Activated naive CD4-positive, alpha-beta T cell treated with anti-CD3 and anti-CD28 coated beads, Interleukin-2, amount 50 U/mL, for 24 hours (primary cell): ENCODE data around the gene DCUN1D2.

Source experiments
- H3K27ac Mint-ChIP-seq: one replicate; pipeline ENCODE4 v1.8.0; 2021; ENCODE audit warnings: mild to moderate bottlenecking, mixed read lengths
- H3K27me3 Mint-ChIP-seq: one replicate; pipeline ENCODE4 v1.8.0; 2021; ENCODE audit warnings: mixed read lengths
- H3K36me3 Mint-ChIP-seq: one replicate; pipeline ENCODE4 v1.8.0; 2021; ENCODE audit warnings: mixed read lengths
- H3K4me1 Mint-ChIP-seq: one replicate; pipeline ENCODE4 v1.8.0; 2021; ENCODE audit warnings: mixed read lengths
- H3K4me3 Mint-ChIP-seq: one replicate; pipeline ENCODE4 v1.8.0; 2021; ENCODE audit warnings: mild to moderate bottlenecking, mixed read lengths
- H3K9me3 Mint-ChIP-seq: one replicate; pipeline ENCODE4 v1.8.0; 2021; ENCODE audit warnings: mixed read lengths

The DCUN1D2 gene

GRCh38 chr13:113421673-113422270 is 68.7 kb downstream of the DCUN1D2 start:
- no peak overlapping the region for H3K27ac Mint-ChIP-seq
- no peaks in the 10 kb centered on the region for H3K36me3 Mint-ChIP-seq
- H3K4me1 Mint-ChIP-seq, result no peaks in the 10 kb centered on the region
- H3K9me3 Mint-ChIP-seq, result no peaks in the 10 kb centered on the region
- no peak overlapping the region for H3K4me3 Mint-ChIP-seq
- H3K27me3 Mint-ChIP-seq, result peaks cover 3% of the 10 kb centered on the region

DNA sequence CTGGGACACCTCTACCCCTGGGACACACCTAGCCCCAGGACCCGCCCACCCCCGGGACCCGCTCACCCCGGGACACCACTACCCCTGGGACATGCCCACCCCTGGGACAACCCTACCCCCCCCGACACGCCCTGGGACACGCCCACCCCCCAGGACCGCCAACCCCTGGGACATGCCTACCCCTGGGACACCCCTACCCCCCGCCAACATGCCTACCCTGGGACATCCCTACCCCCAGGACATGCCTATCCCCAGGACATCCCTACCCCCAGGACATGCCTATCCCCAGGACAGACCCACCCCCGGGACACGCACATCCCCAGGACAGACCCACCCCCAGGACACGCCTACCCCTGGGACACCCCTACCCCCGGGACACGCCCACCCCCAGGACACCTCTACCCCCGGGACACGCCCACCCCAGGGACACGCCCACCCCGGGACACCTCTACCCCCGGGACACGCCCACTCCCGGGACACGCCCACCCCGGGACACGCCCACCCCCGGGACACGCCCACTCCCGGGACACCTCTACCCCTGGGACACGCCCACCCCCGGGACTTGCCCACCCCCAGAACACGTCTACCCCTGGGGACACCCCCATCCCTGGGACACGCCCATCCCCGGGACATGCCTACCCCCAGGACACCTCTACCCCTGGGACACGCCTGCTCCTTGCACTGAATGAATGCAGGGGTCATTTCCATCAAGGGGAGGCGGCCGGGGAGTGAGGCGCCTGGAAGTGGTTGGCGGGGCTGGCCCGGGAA is 69.5 kb downstream of the DCUN1D2 start:
- H3K27ac Mint-ChIP-seq, result no peak overlapping the region
- no peaks in the 10 kb centered on the region for H3K36me3 Mint-ChIP-seq
- H3K4me3 Mint-ChIP-seq, result no peak overlapping the region

DNA sequence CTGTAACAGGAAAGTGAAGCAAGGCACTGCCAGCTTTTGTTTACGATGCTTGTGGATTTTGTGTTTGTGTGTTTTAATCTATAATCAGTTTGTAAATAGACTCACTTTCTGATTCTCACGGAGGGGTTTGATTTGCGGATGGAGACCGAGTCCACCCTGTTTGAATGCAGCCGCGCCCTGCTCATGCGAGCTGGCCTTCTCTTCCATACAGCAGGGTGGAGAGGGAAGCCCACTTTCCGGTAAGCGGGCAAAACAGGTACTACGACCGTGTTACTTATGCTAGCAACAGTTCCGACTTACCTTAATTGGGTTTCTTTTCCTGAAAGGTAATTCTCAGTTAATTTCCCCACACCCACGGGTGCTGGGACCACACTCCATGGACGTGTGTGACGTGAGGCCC is 70.3 kb downstream of the DCUN1D2 start:
- H3K27me3 Mint-ChIP-seq, result peaks cover 5% of the 10 kb centered on the region
- H3K36me3 Mint-ChIP-seq, result no peaks in the 10 kb centered on the region
- no peaks in the 10 kb centered on the region for H3K4me1 Mint-ChIP-seq
- no peaks in the 10 kb centered on the region for H3K9me3 Mint-ChIP-seq
- no peak overlapping the region for H3K27ac Mint-ChIP-seq
- no peak overlapping the region for H3K4me3 Mint-ChIP-seq

More for the DNA sequence above, 69.5 kb downstream of the DCUN1D2 start:
- Mint-ChIP-seq H3K27me3 (peaks cover 5% of the 10 kb centered on the region), H3K9me3 (no peaks in the 10 kb centered on the region), H3K4me1 (no peaks in the 10 kb centered on the region)

DNA sequence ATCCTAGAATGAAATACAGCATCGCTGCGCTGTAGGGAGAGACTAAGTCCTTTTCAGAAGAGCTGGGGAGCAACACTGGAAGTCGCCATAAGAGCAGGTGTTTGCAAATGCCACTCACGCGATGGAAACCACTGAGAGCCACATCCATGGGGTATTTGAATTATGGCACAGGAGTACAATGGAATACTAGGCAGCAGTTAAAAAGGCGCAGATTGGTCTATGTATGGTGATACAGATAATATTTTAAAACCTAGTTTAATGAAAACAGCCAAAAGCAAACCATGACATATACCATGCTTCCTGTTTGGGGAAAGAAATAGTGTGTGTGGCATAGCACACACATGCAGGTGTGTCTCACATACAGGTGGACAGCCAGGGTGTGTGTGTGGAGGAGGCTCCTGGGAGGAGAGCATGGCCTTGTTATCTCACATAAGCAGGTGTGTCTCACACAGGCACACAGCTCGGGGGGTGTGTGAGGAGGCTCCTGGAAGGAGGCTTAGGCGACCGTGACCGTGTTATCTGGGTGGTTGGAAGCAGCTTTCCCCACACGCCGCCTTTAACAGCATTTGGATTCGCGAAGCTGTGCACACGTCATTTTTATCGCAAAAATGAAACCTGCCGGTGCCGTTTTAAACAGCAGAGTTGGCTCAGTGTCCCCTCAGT is 70.8 kb downstream of the DCUN1D2 start:
- H3K36me3 Mint-ChIP-seq, result no peaks in the 10 kb centered on the region
- H3K27ac Mint-ChIP-seq, result no peak overlapping the region
- H3K9me3 Mint-ChIP-seq, result no peaks in the 10 kb centered on the region
- H3K27me3 Mint-ChIP-seq, result peaks cover 5% of the 10 kb centered on the region
- no peak overlapping the region for H3K4me3 Mint-ChIP-seq
- H3K4me1 Mint-ChIP-seq, result no peaks in the 10 kb centered on the region

DNA sequence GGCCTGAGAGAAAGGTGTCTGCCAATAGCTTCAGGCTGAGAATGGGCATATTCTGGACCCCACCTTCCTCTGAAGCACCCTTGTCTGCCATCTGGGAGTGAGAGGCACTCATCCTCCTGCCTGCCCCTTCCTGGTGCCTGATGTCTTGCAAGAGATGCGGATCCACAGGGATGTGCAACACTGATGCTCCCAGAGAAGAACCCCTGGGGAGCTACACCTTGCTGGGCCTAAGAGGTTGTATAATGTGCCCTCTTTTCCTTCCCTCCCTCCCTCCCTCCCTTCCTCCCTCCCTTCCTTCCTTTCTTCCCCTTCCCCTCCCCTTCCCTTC is 71.8 kb downstream of the DCUN1D2 start:
- H3K36me3 Mint-ChIP-seq, result no peaks in the 10 kb centered on the region
- no peak overlapping the region for H3K27ac Mint-ChIP-seq
- no peaks in the 10 kb centered on the region for H3K9me3 Mint-ChIP-seq
- peaks cover 5% of the 10 kb centered on the region for H3K27me3 Mint-ChIP-seq
- no peaks in the 10 kb centered on the region for H3K4me1 Mint-ChIP-seq
- no peak overlapping the region for H3K4me3 Mint-ChIP-seq

DNA sequence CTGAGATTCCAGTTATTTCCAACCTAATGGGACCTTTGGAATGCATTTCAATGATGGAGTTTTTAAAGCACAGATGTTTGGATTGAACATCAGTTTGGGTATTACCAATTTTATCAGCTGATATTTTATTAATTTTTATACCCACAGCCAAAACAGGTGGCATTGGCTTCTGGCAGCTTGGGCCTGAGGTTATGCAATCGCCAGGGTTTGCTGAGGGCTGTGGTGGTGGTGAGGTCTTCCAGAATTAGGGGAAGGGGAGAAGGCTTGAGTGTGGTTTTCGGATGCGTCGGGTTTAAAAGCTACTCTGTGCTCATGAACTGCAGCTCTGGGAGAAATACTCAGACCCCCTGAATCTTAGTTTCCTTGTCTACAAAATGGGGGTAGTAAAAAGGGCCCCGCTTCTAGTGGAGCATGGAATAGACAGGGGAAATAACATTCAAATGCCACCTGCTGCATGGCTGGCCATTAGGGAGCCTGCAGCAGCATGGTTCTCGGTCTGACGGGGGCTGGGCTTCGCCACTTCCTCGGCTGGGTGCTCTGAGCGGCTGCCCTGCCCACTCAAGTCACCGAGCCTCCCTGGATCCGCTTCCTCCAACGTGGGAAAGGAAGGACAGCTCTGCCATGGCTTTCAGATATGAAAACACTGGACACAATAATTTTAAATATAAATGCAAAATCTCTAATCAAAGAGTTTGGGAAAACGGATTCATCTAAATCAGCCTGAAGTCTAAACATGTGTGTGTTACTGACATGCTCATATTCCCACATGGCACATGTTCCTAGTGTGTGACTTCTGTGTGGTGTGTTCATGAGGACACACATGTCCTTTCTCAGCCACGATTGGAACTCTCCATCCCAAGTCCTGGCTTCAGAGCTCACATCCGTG is 72.4 kb downstream of the DCUN1D2 start:
- no peaks in the 10 kb centered on the region for H3K9me3 Mint-ChIP-seq
- H3K4me1 Mint-ChIP-seq, result no peaks in the 10 kb centered on the region
- H3K27ac Mint-ChIP-seq, result no peak overlapping the region
- no peak overlapping the region for H3K4me3 Mint-ChIP-seq
- no peaks in the 10 kb centered on the region for H3K36me3 Mint-ChIP-seq
- peaks cover 5% of the 10 kb centered on the region for H3K27me3 Mint-ChIP-seq

- Mint-ChIP-seq H3K4me1 (no peaks in the 10 kb centered on the region), H3K9me3 (no peaks in the 10 kb centered on the region), H3K27ac (no peak overlapping the region)
Observed at GRCh38 chr13:113417008-113417751, 73.3 kb downstream of the DCUN1D2 start.

GRCh38 chr13:113415825-113416224 is 74.7 kb downstream of the DCUN1D2 start:
- H3K27ac Mint-ChIP-seq, result no peak overlapping the region

More at GRCh38 chr13:113417008-113417751, 73.3 kb downstream of the DCUN1D2 start:
- Mint-ChIP-seq H3K36me3 (no peaks in the 10 kb centered on the region), H3K27me3 (peaks cover 5% of the 10 kb centered on the region), H3K4me3 (no peak overlapping the region)

DNA sequence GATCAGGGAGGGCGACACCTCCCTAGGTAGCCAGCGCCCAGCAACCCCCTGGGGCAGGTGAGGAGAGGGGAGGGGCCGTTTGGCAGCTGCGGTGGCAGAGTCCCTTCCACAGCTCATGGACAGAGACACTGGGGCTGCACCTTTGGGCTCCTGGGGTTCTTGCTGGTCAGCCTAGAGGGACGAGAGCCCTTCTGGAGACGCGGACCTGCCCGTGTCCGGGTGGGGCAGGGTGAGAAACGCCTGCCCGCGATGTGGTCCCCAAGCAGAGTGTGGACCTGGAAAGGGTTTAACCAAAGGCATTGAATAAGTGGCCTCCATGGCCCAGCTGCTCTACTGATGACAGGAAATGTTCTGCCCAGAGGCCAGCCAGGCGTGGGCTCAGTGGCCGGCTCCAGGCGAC is 75.5 kb downstream of the DCUN1D2 start:
- Mint-ChIP-seq H3K9me3 (no peaks in the 10 kb centered on the region), H3K4me1 (no peaks in the 10 kb centered on the region), H3K27ac (no peak overlapping the region), H3K4me3 (no peak overlapping the region), H3K36me3 (no peaks in the 10 kb centered on the region), H3K27me3 (peaks cover 5% of the 10 kb centered on the region)

More at GRCh38 chr13:113415825-113416224, 74.7 kb downstream of the DCUN1D2 start:
- no peak overlapping the region for H3K4me3 Mint-ChIP-seq
- no peaks in the 10 kb centered on the region for H3K9me3 Mint-ChIP-seq
- no peaks in the 10 kb centered on the region for H3K36me3 Mint-ChIP-seq
- H3K27me3 Mint-ChIP-seq, result peaks cover 5% of the 10 kb centered on the region
- no peaks in the 10 kb centered on the region for H3K4me1 Mint-ChIP-seq

- no peak overlapping the region for H3K4me3 Mint-ChIP-seq
- no peak overlapping the region for H3K27ac Mint-ChIP-seq
Observed at GRCh38 chr13:113414335-113414734, 76.2 kb downstream of the DCUN1D2 start.

GRCh38 chr13:113413898-113414282 is 76.6 kb downstream of the DCUN1D2 start:
- Mint-ChIP-seq H3K4me3 (no peak overlapping the region), H3K27me3 (peaks cover 3% of the 10 kb centered on the region), H3K27ac (no peak overlapping the region), H3K9me3 (no peaks in the 10 kb centered on the region), H3K4me1 (no peaks in the 10 kb centered on the region), H3K36me3 (no peaks in the 10 kb centered on the region)

More at GRCh38 chr13:113414335-113414734, 76.2 kb downstream of the DCUN1D2 start:
- no peaks in the 10 kb centered on the region for H3K36me3 Mint-ChIP-seq
- no peaks in the 10 kb centered on the region for H3K4me1 Mint-ChIP-seq
- H3K27me3 Mint-ChIP-seq, result peaks cover 3% of the 10 kb centered on the region
- no peaks in the 10 kb centered on the region for H3K9me3 Mint-ChIP-seq

- no peaks in the 10 kb centered on the region for H3K36me3 Mint-ChIP-seq
- H3K4me3 Mint-ChIP-seq, result no peak overlapping the region
- no peak overlapping the region for H3K27ac Mint-ChIP-seq
- H3K4me1 Mint-ChIP-seq, result no peaks in the 10 kb centered on the region
- peaks cover 5% of the 10 kb centered on the region for H3K27me3 Mint-ChIP-seq
- no peaks in the 10 kb centered on the region for H3K9me3 Mint-ChIP-seq
Observed at GRCh38 chr13:113413178-113413897, 77.2 kb downstream of the DCUN1D2 start.

DNA sequence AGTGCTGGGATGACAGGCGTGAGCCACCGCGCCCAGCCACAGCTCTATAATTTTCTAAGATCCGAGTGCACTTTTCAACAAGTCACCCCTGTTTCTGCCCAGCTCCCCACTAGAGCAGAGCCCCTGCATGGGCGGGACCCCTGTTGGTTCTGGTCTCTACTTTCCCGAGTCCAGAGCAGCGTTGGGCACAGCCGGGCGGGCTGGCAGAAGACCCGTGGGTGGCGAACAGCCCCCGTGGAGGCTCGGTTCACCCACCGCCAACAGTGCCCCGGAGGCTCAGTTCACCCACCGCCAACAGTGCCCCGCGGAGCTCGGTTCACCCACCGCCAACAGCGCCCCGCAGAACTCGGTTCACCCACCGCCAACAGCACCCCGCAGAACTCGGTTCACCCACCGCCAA is 78.1 kb downstream of the DCUN1D2 start:
- H3K4me1 Mint-ChIP-seq, result no peaks in the 10 kb centered on the region
- no peak overlapping the region for H3K4me3 Mint-ChIP-seq
- peaks cover 7% of the 10 kb centered on the region for H3K27me3 Mint-ChIP-seq
- H3K9me3 Mint-ChIP-seq, result no peaks in the 10 kb centered on the region
- no peak overlapping the region for H3K27ac Mint-ChIP-seq
- no peaks in the 10 kb centered on the region for H3K36me3 Mint-ChIP-seq

DNA sequence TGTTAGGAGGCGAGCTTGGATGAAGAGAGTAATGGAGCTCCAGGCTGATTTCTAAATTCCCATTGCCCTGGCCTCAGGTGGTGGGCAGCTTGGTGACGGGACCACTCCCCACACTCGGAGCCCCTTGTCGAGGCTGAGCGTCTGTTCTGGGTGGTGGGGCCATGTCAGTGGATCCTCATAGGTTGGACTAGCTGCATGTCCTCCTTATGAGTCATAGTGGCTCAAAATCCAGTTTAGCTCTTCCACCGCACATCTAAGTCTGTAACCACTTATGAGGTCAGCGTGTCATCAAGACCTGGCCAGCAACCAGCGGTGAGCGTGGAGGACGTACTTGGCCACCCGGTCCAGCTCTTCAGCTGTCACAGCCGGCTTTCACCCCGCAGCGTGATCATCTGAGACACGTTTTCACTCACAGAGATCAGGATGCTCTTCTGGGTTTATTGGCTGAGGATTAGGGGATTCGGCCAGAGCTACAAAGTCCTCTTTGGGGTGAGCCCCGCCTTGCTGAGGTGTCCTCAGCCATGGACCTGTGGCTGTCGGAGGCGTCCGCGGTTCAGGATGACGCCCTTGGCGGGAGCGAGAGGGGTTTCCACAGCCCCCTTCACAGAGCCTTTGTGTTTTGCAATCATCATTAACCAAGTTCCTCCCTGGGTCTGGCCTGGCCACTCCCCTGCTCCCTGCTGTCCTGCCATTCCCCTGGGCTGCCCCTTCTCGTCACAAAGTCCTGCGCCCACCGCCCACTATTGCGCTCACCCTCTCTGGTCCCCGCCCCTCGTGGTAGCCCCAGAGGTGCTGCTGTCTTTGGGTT is 79.1 kb downstream of the DCUN1D2 start:
- no peaks in the 10 kb centered on the region for H3K4me1 Mint-ChIP-seq
- H3K36me3 Mint-ChIP-seq, result no peaks in the 10 kb centered on the region
- H3K9me3 Mint-ChIP-seq, result no peaks in the 10 kb centered on the region
- H3K27ac Mint-ChIP-seq, result no peak overlapping the region
- no peak overlapping the region for H3K4me3 Mint-ChIP-seq
- peaks cover 5% of the 10 kb centered on the region for H3K27me3 Mint-ChIP-seq
